AG10803 (cell line): ENCODE data around the gene BACH2.

Experiments
- DNase-seq: peaks from one replicate; pipeline ENCODE4 v3.0.0; 2010; ENCODE audit warnings: low read depth
- H3K4me3 ChIP-seq: 2 replicates; pipeline ENCODE4 v1.5.1; 2011; ENCODE audit warnings: mild to moderate bottlenecking, low read length, control low read depth
- TF ChIP-seq, protein P1 (sequence below): conservative IDR thresholded peaks from 2 replicates; pipeline ENCODE4 v1.5.1; 2011; ENCODE audit warnings: mild to moderate bottlenecking, low read length, control low read depth, inconsistent platforms

The BACH2 gene

GRCh38 chr6:90192857-90193256 is 103.8 kb downstream of the BACH2 start:
- no peak overlapping the region for H3K4me3 ChIP-seq
- DNase-seq: no peak
- TF ChIP-seq, protein P1, sequence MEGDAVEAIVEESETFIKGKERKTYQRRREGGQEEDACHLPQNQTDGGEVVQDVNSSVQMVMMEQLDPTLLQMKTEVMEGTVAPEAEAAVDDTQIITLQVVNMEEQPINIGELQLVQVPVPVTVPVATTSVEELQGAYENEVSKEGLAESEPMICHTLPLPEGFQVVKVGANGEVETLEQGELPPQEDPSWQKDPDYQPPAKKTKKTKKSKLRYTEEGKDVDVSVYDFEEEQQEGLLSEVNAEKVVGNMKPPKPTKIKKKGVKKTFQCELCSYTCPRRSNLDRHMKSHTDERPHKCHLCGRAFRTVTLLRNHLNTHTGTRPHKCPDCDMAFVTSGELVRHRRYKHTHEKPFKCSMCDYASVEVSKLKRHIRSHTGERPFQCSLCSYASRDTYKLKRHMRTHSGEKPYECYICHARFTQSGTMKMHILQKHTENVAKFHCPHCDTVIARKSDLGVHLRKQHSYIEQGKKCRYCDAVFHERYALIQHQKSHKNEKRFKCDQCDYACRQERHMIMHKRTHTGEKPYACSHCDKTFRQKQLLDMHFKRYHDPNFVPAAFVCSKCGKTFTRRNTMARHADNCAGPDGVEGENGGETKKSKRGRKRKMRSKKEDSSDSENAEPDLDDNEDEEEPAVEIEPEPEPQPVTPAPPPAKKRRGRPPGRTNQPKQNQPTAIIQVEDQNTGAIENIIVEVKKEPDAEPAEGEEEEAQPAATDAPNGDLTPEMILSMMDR: no peak

DNA sequence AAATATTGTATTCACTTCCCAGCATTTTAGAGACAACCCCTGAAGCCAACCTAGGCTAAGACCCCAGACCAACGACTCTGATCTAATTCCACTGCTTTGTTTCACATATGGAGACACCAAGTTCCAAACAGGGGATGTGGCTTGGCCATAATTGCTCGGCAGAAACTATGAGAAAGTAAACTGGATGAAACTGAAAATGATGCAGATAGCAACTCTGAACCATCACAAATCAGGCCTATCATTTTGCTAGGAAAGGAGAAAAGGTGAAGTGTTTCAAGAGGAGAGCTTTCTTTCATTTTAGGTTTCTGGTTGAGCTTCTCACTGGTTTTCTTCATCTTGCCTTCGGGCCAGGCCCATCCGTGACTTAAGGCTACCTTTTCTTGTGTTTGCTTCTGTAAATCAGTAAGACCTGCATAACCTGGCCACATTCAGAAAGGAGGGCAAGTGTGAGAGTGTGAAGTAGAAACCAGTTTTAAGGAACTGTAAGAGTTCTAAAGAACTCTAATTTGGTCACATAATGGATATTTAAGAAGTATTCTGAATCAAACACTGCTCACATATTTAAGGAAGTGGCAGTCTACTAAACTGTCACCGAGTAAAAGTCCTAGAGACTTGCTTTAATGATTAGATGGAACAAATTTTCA is 105.8 kb downstream of the BACH2 start:
- TF ChIP-seq, protein P1: no peak
- no peak overlapping the region for H3K4me3 ChIP-seq
- no peak for DNase-seq

- DNase-seq: no peak
- TF ChIP-seq, protein P1: no peak
- no peak overlapping the region for H3K4me3 ChIP-seq
Observed at GRCh38 chr6:90190131-90190530, 106.5 kb downstream of the BACH2 start.

GRCh38 chr6:90187437-90188121 is 109.1 kb downstream of the BACH2 start:
- no peak overlapping the region for H3K4me3 ChIP-seq
- DNase-seq: no peak
- TF ChIP-seq, protein P1: no peak

GRCh38 chr6:90186637-90187371 is 109.8 kb downstream of the BACH2 start:
- TF ChIP-seq, protein P1: no peak
- no peak for DNase-seq
- H3K4me3 ChIP-seq: no peak overlapping the region

- TF ChIP-seq, protein P1: no peak
Observed at GRCh38 chr6:90186026-90186425, 110.6 kb downstream of the BACH2 start.

More at GRCh38 chr6:90186026-90186425, 110.6 kb downstream of the BACH2 start:
- no peak overlapping the region for H3K4me3 ChIP-seq
- DNase-seq: no peak
